ENCODE measurements around the gene GAGE12D.
"Not testable (repeated sequence)": the region's sequence is repeated elsewhere in the genome, so short reads cannot be mapped to it uniquely, and the experiment has no call there.

GRCh38 chrX:49590488-49590887 lies 49.0 kb downstream of the GAGE12D start:
- TF ChIP-seq, protein P1, sequence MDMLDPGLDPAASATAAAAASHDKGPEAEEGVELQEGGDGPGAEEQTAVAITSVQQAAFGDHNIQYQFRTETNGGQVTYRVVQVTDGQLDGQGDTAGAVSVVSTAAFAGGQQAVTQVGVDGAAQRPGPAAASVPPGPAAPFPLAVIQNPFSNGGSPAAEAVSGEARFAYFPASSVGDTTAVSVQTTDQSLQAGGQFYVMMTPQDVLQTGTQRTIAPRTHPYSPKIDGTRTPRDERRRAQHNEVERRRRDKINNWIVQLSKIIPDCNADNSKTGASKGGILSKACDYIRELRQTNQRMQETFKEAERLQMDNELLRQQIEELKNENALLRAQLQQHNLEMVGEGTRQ (IDR thresholded peaks at IDR 0.05; ENCODE audit: borderline replicate concordance, low read depth, low read length), result not testable (repeated sequence)
- not testable (repeated sequence) for TF ChIP-seq SMC3 (IDR thresholded peaks at IDR 0.05; ENCODE audit: low read depth, low read length); POLR2AphosphoS5 (IDR thresholded peaks at IDR 0.05; ENCODE audit: low read depth, low read length); RXRA (IDR thresholded peaks at IDR 0.05; ENCODE audit: borderline replicate concordance, low read depth)
- TF ChIP-seq, protein P2, sequence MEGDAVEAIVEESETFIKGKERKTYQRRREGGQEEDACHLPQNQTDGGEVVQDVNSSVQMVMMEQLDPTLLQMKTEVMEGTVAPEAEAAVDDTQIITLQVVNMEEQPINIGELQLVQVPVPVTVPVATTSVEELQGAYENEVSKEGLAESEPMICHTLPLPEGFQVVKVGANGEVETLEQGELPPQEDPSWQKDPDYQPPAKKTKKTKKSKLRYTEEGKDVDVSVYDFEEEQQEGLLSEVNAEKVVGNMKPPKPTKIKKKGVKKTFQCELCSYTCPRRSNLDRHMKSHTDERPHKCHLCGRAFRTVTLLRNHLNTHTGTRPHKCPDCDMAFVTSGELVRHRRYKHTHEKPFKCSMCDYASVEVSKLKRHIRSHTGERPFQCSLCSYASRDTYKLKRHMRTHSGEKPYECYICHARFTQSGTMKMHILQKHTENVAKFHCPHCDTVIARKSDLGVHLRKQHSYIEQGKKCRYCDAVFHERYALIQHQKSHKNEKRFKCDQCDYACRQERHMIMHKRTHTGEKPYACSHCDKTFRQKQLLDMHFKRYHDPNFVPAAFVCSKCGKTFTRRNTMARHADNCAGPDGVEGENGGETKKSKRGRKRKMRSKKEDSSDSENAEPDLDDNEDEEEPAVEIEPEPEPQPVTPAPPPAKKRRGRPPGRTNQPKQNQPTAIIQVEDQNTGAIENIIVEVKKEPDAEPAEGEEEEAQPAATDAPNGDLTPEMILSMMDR (IDR thresholded peaks at IDR 0.05), result not testable (repeated sequence)
